Right atrium auricular region (tissue), 2 donors: ENCODE measurements around the gene ARL6IP1. TPM values are rescaled to one million over a fixed set of nuclear protein-coding genes. Genes with fewer than 3 reads are reported as not detected.
A peak's percentile ranks its signal among the peaks of the same experiment; 100 is the strongest.
"Not testable (repeated sequence)": the region's sequence is repeated elsewhere in the genome, so short reads cannot be mapped to it uniquely, and the experiment has no call there.

Source experiments
- DNase-seq: peaks from one replicate; pipeline ENCODE4 v3.0.0-alpha.2; 2019; ENCODE audit warnings: low spot score
- H3K27ac ChIP-seq, 2 donors: fragments of 200-600 bp; sonication (generic); 1 replicate in 1 of 2; 2 replicates in 1 of 2; pipeline ENCODE4 v1.5.1; 2016 to 2019
- H3K27me3 ChIP-seq, 2 donors: fragments of 200-600 bp; sonication (generic); one replicate each; pipeline versions ENCODE4 v1.5.1 to v1.6.0; 2017 to 2019
- H3K36me3 ChIP-seq: fragments of 200-600 bp; sonication (generic); one replicate; pipeline ENCODE4 v1.5.1; 2016
- H3K4me1 ChIP-seq, 2 donors: fragments of 200-600 bp; sonication (generic); one replicate each; pipeline versions ENCODE4 v1.5.1 to v1.6.0; 2017 to 2019
- H3K4me3 ChIP-seq, 2 donors: fragments of 200-600 bp; sonication (generic); 1 replicate in 1 of 2; 2 replicates in 1 of 2; pipeline ENCODE4 v1.5.1; 2017 to 2019; ENCODE audit warnings: mild to moderate bottlenecking in 1 of 2, moderate library complexity in 1 of 2
- H3K9me3 ChIP-seq, 2 donors: fragments of 200-600 bp; sonication (generic); one replicate each; pipeline ENCODE4 v1.5.1; 2019
- total RNA-seq, 2 donors: library from RNA; depleted of rRNA; stranded (reverse); fragments of >200 nt; gene quantifications; one replicate each; pipeline ENCODE4 v1.1.0, GENCODE V29; 2016
- TF ChIP-seq, protein P1 (sequence below), 2 donors: fragments of 200-600 bp; sonication (generic); IDR thresholded peaks; one replicate each; pipeline ENCODE4 v1.5.1; 2019; ENCODE audit warnings: antibody characterized with exemption in 2 of 2

Gene ARL6IP1
- total RNA-seq, 2 donors from 2014 or later = 47.7 to 65.3 TPM

GRCh38 chr16:18772171-18772570 lies 29.2 kb downstream of the ARL6IP1 start:
- H3K36me3 ChIP-seq, H3K4me1 ChIP-seq, H3K4me3 ChIP-seq, DNase-seq, H3K9me3 ChIP-seq, H3K27me3 ChIP-seq, H3K27ac ChIP-seq: not testable (repeated sequence)

DNA sequence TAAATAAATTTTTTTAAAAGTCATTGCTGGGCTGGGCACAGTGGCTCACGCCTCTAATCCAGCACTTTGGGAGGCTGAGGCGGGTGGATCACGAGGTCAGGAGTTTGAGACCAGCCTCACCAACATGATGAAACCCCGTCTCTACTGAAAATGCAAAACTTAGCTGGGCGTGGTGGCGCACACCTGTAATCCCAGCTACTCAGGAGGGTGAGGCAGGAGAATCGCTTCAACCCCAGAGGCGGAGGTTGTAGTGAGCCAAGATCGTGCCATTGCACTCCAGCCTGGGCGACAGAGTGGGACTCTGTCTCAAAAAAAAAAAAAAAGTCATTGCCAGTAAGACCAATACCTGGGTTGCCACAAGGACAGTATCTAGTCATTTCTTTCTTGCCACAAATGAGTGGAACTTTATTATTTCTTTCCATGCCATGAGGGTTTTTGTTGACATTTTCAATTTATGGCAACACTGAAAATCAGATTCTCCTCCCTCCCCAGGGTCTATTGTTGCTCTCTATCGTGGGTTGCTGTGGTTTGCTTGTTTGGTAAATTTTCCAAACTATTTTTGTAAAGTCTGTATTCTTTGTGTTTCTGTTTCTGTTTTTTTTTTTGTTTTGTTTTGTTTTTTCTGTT lies 30.9 kb downstream of the ARL6IP1 start:
- DNase-seq, H3K9me3 ChIP-seq, H3K36me3 ChIP-seq, H3K4me1 ChIP-seq, H3K4me3 ChIP-seq, H3K27me3 ChIP-seq, H3K27ac ChIP-seq: not testable (repeated sequence)

DNA sequence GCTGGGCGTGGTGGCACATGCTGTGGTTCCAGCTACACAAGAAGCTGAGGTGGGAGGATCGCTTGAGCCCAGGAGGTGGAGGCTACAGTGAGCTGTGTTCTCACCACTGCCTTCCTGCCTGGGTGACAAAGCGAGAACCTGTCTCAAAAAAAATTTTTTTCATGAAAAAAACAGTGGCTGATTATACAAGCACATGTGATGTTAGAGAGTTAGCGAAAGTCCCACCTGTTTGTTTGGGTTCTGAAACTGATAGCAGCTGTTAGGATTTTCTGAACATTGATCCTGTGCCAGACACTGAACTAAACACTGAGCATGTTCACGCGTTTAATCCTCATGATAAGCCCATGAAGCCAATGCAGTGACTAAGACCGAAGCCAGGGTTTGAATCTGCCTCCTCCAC lies 34.1 kb downstream of the ARL6IP1 start:
- H3K27me3 ChIP-seq, H3K36me3 ChIP-seq, H3K27ac ChIP-seq, H3K9me3 ChIP-seq, DNase-seq, H3K4me3 ChIP-seq, H3K4me1 ChIP-seq: not testable (repeated sequence)

GRCh38 chr16:18762713-18763112 lies 38.6 kb downstream of the ARL6IP1 start:
- not testable (repeated sequence) for H3K36me3 ChIP-seq, H3K9me3 ChIP-seq, DNase-seq, H3K4me1 ChIP-seq, H3K27ac ChIP-seq, H3K4me3 ChIP-seq, H3K27me3 ChIP-seq

GRCh38 chr16:18759598-18760520 lies 41.5 kb downstream of the ARL6IP1 start:
- TF ChIP-seq, protein P1, sequence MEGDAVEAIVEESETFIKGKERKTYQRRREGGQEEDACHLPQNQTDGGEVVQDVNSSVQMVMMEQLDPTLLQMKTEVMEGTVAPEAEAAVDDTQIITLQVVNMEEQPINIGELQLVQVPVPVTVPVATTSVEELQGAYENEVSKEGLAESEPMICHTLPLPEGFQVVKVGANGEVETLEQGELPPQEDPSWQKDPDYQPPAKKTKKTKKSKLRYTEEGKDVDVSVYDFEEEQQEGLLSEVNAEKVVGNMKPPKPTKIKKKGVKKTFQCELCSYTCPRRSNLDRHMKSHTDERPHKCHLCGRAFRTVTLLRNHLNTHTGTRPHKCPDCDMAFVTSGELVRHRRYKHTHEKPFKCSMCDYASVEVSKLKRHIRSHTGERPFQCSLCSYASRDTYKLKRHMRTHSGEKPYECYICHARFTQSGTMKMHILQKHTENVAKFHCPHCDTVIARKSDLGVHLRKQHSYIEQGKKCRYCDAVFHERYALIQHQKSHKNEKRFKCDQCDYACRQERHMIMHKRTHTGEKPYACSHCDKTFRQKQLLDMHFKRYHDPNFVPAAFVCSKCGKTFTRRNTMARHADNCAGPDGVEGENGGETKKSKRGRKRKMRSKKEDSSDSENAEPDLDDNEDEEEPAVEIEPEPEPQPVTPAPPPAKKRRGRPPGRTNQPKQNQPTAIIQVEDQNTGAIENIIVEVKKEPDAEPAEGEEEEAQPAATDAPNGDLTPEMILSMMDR (IDR thresholded peaks at IDR 0.05) = peak; percentile 48 to 70
- not testable (repeated sequence) for H3K4me1 ChIP-seq, H3K27ac ChIP-seq, H3K4me3 ChIP-seq, H3K36me3 ChIP-seq, H3K9me3 ChIP-seq, H3K27me3 ChIP-seq
- peak; percentile 75 for DNase-seq

GRCh38 chr16:18757960-18758660 lies 43.2 kb downstream of the ARL6IP1 start:
- H3K27ac ChIP-seq, DNase-seq, H3K36me3 ChIP-seq, H3K4me1 ChIP-seq, H3K27me3 ChIP-seq, H3K4me3 ChIP-seq, H3K9me3 ChIP-seq: not testable (repeated sequence)

- not testable (repeated sequence) for H3K36me3 ChIP-seq, H3K27me3 ChIP-seq, H3K27ac ChIP-seq, DNase-seq, H3K9me3 ChIP-seq, H3K4me3 ChIP-seq, H3K4me1 ChIP-seq
These were observed 44.7 kb downstream of the ARL6IP1 start for GRCh38 chr16:18756639-18757038.

DNA sequence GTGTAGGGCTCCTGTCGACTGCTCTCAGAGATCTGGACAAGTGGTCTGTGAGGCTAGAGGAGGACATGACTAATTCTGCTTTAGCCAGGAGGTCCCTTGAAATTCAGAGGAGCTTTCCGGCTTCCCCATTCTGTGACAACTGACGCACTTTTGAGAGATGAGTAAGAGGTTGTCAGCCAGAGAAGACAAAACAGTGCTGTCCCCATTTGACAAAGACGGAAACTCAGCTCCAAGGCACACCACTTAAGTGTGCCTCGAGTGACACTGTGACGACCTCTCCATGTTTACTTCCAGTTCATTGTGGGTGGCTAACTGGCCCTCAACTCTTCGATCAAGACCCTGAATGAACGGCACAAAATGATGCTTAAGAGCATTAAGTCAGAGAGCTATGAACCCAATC lies 58.5 kb downstream of the ARL6IP1 start:
- not testable (repeated sequence) for H3K27ac ChIP-seq, H3K27me3 ChIP-seq, H3K9me3 ChIP-seq, H3K4me3 ChIP-seq, DNase-seq, H3K36me3 ChIP-seq, H3K4me1 ChIP-seq

Other genes starting within 250 kb of the ARL6IP1 start
- gene NOMO2, start 239.5 kb downstream of the ARL6IP1 start, total RNA-seq = 100 to 1,000 TPM; 223 to 229 TPM
- gene RPS15A, start 11.2 kb downstream of the ARL6IP1 start, total RNA-seq = 1,000 to 10,000 TPM in 1 of 2 donors, 100 to 1,000 TPM in 1; 982 to 1,579 TPM
- gene SMG1, start 124.9 kb upstream of the ARL6IP1 start, total RNA-seq = 10 to 100 TPM; 35.9 to 49.6 TPM
- under 1 TPM; 0.56 to 0.63 TPM for gene TMC7, start 182.4 kb upstream of the ARL6IP1 start, total RNA-seq